Stimulated activated CD8-positive, alpha-beta memory T cell treated with anti-CD3 and anti-CD28 coated beads, Interleukin-4, amount 100 ng/mL, for 1 hour (primary cell): ENCODE results near the gene HTR3B.
"Not testable (repeated sequence)": the region's sequence is repeated elsewhere in the genome, so short reads cannot be mapped to it uniquely, and the experiment has no call there.

ENCODE experiments used
- DNase-seq, 2 donors: peaks; one replicate each; pipeline ENCODE4 v3.0.0-alpha.2; 2020; ENCODE audit warnings: low read depth in 2 of 2, low spot score in 1 of 2

Gene HTR3B

DNA sequence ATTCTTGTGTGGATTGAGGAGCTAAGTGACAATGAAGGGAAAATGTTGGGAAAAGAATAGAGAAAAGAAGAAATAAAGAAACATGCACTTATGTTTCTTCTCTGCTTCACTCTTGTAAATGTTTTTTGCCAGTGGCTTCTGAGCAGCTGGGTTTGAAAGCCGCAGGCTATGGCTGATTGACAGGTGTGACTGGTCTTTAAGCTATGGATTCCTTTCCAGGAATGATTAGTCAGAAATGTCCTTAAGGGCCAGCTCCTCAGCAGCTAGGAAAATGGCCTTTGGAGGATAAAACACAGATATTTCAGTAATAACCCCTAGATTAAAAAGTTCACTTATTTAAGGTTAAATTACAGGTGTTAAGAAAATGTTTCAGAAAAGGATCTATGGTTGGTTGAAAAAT is 22.7 kb upstream of the HTR3B start:
- no peak for DNase-seq

DNA sequence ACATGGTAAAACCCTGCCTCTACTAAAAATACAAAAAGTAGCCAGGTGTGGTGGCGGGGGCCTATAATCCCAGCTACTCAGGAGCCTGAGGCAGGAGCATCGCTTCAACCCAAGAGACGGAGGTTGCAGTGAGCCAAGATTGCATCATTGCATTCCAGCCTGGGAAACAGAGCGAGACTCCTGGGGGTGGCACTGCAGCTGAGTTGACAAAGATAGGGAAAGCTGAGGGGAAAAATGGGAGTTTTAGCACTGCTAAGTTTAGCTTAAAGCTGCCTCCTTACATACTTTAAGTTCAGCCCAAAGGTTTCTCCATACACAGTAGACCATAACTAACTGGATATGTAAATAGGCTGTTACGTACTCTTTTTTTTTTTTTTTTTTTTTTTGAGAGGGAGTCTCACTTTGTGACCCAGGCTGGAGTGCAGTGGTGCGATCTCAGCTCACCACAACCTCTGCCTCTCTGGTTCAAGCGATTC is 20.2 kb upstream of the HTR3B start:
- DNase-seq, result no peak

DNA sequence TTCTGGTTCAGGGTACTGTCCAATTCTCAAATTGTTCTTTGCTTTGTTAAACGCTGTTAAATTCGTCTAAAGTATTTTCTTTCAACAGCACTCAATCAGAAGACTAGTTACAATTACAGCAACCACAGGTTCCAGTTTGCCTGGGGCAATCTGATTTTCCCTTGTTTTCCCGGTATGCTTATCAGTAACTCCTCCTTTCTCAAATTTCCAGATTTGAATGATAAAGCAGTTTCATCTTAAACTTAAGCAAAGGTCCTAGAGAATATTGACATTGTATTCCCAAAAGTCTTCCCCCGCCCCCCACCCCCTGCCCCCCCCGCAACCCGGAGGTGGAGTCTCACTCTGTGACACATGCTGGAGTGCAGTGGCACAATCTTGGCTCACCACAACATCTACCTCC is 18.7 kb upstream of the HTR3B start:
- no peak for DNase-seq

DNA sequence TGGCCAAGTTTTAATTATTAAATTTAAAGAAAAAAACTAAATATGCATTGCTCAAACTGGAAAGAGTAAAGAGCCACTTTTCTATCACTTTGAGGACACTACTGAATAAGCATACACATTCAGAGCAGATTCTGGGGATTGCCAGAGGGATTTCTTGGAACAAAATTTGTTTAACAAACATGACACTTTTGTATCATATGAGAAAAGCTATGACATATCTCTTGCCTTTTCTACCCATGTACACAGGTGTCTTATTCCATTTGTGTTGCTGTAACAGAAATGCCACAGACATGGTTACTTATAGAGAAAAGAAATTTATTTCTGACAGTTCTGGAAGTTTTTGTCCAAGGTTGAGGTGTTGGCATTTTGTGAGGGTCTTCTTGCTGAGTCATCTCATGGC is 15.7 kb upstream of the HTR3B start:
- no peak for DNase-seq

DNA sequence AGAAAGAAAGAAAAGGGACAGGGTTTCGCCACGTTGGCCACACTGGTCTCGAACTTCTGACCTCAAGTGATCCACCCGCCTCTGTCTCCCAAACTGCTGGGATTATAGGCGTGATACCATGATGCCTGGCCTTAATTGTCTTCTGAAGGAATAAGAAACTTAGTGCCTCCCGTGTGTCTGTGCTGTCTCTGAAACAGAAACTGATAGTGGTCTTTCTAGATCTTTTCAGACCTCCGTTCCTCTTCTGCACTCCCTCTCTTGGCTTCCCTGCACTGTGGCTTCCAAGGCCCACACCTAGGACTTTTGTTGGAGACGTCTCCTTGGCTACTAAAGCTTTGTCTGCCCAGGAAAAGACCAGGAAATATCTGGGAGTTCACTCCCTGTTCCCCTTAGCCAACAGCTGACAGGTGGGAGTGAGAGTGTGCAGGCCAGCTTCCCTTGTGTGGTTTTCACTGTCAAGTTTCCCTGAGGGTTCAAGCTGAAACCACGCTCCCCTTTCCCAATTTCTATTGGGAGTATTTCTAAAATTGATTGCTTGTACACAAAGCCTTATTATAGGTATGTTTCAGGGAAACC is 10.1 kb upstream of the HTR3B start:
- no peak for DNase-seq

DNA sequence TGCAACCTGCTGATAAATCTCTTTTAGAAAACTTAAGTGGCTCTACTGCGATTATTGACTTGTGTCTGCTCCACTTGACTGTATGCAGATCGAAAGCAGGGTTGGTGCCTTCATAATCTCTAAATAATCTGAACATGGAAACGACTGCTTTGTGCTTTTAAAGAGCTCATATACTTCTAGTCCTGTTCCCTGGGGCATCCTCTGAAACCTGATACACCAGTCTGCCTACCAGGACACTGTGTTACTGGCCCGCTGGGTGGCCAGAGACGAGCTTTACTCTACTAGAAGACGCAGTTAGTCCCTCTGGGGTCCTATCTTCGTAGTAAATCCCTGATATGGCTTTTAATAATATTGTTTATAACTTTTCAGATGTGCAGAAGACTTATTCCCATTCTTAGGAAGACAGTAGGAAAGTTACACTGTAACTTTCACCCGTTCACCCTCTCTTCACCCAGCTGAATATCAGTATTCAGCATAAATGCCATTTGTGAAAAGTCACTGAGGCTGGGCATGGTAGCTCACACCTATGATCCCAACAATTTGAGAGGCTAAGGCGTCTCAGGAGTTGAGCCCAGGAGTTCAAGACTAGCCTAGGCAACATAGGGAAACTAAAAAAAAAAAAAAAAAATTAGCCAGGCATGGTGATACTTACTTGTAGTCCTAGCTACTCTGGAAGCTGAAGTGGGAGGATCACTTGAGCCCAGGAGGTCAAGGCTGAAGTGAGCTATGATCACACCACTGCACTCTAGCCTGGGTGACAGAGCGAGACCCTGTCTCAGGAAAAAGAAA is 9.0 kb upstream of the HTR3B start:
- no peak for DNase-seq

DNA sequence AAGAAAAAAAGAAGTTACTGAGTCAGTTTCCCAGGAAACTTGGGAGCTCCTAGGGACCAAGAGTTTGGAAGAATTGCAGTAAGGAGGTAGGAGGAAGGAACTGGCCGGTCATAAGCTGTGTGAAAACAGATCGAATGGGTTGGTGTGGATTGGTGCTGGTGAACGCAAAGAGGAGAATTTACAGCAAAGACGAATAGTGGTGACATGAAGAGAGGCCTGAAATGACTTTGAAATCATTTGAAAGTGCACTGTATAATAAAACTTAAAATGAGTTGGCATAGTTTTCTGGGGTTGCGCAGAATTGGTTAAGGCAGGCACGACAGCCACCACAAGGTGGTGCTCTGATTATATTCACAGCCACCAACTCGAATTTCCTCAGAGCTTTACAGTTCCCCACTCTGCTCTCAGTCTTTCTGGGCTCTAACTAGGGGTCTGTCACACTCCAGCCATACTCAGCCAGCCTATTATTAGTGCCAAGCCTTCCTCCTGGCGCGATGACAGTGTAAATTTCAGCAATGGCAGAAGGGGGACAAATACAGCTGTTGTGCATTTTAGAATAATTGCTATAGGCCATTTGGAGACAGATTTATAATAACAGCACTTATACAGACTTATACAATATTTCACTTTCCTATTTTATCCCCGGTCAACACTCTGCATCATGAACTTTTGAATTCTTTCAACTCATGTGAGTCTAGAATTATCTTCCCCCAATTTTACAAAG is 8.3 kb upstream of the HTR3B start:
- DNase-seq, result no peak

DNA sequence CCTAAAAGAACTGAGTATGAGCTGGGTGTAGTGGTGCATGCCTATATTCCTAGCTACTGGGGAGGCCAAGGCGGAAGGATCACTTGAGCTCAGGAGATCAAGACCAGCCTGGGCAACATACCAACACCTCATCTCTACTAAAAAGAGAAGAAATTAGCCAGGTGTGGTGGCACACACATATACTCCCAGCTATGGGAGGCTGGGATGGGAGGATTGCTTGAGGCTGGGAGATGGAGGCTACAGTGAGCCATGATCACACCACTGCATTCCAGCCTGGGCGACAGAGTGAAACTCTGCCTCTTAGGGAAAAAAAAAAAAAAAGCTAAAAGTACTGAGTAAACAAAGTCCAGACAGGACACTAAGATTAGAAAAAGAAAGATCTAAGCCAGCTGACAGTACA is 3.5 kb upstream of the HTR3B start:
- no peak for DNase-seq

DNA sequence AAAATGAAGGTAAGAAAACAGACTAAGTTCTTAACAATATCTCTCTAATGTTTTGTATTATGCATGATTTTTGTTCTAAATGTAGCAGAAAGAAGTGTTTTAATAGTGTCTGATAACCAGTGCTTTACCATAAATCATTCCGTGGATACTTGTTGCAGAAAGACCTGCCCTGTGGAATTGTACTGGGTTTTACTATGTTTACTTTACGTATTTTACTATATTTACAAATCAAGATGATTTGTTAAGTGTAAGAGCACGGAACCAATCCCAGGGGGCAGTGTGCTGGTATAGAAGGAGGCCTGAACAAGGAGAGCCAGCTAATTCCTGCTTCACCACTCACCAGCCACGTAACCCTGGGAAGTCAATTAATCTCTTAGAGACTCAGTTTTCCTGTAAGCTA is 1.4 kb downstream of the HTR3B start:
- no peak for DNase-seq

DNA sequence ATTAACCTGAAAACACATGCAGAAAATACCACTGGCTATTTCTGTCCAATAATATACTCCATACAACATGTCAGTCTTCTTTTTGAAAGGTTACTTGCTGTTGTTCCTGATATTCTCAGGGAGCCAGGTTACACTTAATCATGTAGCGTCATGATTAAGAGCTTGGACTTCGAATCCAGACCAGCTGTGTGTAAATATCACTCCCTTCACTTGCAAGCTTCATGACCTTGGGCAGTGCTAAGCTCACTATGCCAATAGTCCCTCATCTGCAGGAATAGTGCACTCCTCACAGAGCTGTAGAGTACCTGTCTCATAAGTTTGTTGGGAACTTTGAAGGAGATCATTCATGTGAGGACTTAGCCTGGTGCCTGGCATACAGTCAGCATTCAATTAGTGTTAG is 1.9 kb downstream of the HTR3B start:
- DNase-seq, result no peak

DNA sequence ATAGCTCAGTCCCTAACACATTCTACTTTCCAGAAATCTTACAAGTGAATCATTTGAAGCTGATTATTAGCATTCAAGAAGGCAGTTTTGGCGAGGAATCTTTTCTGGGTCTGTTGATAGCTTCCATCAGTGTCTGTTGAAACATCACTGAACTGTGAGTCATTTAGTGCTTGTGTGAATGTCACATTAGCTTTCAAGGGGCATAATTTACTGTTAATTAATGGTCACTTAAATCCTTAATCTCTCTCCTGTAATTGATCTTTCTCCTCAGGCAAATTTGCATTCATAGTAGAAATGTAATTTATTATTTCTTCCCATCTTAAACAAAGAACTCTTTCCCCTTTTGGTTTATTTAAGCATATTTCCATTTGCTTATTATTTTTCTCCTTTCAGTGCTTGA is 2.6 kb downstream of the HTR3B start:
- no peak for DNase-seq

DNA sequence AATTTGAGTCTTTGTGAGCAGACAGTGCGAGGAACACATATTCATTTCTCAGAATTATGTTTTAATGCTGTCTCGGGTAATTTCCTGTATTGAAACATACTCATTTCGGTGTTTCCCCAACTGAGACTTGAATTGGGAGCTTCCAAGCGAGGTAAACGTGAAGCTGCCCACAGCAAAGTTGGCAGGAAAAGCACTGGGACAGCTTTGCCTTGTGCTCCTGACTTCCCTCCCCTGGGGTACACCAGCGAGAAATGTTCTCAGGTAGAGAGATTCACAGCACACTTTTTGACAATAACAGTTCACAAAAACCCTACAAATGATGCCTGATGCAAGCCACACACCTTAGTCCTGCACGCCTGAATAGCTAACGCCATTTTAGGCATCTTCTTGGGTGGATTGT is 3.1 kb downstream of the HTR3B start:
- no peak for DNase-seq

DNA sequence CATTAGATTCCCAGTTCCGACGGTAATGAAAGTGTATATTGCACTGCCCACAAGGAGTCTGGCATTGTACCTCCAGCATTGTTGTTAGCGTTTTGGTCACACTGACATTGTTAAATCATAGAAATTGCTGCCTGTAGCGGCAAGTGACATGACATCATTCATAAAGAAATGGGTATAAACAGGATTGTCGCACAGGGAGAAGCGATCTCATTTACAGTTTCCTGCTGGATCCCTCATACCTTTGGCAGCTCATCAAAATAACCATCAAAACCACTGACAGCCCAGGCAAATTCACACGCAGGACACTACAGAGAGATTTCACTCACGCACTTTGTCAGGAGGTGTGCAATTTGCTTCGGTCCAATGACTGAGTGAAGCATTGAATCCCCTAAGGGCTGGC is 3.5 kb downstream of the HTR3B start:
- DNase-seq, result no peak

DNA sequence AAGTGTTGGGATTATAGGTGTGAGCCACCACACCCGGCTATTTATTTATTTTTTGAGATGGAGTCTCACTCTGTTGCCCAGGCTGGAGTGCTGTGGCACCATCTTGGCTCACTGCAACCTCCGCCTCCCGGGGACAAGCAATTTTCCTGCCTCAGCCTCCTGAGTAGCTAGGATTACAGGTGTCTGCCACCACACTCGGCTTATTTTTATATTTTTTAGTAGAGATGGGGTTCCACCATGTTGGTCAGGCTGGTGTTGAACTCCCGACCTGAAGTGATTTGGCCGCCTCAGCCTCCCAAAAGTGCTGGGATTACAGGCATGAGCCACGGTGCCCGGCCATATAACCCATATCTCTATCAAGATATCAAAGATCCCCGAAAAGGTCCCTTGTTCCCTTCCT is 6.9 kb downstream of the HTR3B start:
- not testable (repeated sequence) for DNase-seq

DNA sequence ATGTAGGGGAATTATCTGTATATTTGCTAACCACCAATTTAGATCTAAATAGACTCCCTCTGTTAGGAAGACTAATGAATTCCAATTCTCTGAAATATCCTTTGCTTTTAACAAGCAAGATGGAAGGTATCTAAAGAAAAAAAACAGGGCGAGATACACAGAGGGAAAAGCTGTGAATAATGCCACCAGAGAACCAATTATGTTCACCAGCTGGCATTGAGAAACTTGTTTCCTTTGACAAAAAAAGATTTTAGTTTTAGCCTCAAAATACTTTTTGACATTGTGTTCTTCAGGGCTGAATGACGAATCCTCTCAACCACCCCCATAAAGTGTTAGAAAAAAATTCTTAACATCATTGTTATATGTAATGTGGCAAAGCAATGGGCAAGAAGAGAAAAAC is 19.0 kb downstream of the HTR3B start:
- no peak for DNase-seq

DNA sequence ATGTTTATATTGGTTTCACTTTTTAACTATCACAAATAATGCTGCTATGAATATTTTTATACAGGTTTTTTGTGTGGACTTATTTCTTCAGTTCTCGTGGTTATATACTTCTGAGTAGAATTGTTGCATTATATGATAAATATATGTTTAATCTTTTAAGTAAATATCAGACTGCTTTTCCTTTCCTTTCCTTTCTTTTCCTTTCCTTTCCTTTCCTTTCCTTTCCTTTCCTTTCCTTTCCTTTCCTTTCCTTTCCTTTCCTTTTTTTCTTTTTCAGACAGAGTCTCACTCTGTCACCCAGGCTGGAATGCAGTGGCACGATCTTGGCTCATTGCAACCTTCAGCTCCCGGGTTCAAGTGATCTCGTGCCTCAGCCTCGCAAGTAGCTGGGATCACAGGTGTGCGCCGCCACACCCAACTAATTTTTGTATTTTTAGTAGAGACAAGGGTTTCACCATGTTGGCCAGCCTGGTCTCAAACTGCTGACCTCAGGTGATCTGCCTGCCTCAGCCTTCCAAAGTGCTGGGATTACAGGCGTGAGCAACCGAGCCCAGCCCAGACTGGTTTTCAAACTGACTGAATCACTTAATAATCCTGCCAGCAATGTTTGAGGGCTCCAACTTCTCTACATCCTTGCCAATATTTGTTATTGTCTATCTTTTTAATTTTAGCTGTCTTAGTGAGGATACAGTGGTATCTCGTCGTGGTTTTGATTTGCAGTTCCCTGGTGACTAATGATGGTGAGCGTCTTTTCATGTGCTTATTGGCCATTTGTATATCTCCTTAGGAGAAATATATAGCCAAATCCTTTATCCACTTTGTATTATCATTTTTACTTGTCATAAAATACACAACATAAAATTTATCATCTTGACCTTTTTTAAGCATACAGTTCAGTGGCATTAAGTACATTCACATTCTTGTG is 21.9 kb downstream of the HTR3B start:
- no peak for DNase-seq

DNA sequence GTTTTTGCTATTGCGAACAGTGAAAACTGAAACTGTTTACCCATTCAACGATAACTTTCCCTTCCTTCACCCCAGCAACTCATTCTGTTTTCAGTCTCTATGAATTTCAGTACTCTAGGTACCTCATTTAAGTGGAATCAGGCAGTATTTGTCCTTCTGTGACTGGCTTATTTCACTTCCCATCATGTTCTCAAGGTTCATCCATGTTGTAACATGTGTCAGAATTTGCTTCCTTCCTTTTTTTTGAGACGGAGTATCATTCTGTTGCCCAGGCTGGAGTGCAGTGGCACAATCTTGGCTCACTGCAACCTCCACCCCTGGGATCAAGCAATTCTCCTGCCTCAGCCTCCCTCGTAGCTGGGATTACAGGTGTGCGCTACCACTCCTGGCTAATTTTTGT is 23.7 kb downstream of the HTR3B start:
- DNase-seq, result no peak

DNA sequence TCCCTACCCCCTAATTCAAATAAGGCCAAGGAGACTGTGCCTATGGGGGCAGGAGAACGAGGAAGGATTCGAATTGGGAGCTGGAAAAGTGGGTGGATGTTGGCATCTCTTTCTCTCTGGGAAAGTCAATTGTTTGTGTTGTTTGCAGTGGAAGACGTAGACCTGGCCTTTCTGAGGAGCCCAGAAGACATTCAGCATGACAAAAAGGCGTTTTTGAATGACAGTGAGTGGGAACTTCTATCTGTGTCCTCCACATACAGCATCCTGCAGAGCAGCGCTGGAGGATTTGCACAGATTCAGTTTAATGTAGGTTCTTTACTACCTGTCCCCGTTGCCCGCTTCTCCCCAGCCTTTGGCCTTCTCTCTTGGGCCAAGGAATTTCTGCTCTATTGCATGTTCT is 28.2 kb downstream of the HTR3B start:
- no peak for DNase-seq

DNA sequence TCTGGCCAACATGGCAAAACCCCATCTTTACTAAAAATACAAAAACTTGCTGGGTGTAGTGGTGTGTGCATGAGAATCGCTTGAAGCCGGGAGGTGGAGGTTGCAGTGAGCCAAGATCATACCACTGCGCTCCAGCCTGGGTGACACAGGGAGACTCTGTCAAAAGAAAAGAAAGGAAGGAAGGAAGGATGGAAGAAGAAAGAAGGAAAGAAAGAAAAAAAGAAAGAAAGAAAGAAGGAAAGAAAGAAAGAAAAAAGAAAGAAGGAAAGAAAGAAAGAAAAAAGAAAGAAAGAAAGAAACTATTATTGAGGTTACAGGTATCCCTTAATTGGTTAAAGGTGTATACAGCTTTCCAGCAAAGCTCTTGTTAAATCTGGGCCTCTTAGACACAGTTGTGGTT is 29.6 kb downstream of the HTR3B start:
- DNase-seq, result not testable (repeated sequence)

DNA sequence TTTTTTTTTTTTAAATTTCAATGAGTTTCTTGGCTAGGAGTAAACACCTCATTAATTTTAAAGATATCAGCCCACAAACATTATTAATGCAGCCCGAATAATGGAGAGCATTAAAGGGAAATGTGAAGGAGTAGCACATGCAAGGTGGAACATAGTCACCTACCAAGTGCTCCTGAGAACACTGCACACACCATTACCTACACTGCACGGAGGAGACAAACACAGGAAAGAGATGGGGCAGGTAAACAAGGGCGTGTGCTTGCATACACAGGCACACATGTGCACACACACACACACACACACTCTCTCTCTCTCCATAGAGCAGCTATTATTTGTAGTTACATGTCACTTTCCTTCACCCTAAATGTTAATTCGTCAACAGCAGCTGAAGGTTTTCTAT is 30.2 kb downstream of the HTR3B start:
- DNase-seq, result no peak

DNA sequence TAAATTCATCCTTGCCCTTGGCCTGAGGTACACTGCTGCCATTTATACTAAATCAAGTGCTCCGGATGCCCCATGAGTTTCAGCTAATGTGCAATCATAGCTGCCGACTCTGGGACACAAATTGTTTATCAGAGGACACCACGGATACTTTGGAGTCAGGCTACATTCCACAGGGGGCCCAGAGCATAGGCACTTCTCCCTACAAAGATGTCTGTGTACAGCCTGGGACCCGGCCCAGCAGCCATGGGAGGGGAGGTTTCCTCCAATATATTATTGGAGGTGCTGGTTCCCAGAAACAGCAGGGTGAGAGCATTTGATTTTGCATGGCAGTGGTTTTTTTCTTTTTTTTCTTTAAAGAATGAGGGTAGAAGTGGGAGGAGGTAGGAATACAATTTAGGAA is 31.3 kb downstream of the HTR3B start:
- no peak for DNase-seq
